HEK293 (cell line): ENCODE data around the gene PANK4.

Experiments used
- ZNF146 ChIP-seq: fragments of 450-650 bp; formaldehyde crosslinking; IDR thresholded peaks from 2 replicates; pipeline ENCODE4 v1.5.1; 2016; ENCODE audit warnings: missing biosample characterization, missing genetic modification characterization
- ZNF2 ChIP-seq: fragments of 450-650 bp; formaldehyde crosslinking; IDR thresholded peaks from 2 replicates; pipeline ENCODE4 v1.5.1; 2016; ENCODE audit warnings: missing biosample characterization, missing genetic modification characterization
- ZNF621 ChIP-seq: fragments of 450-650 bp; formaldehyde crosslinking; IDR thresholded peaks from 2 replicates; pipeline ENCODE4 v1.5.1; 2017; ENCODE audit warnings: missing biosample characterization, missing genetic modification characterization
- ZSCAN23 ChIP-seq: fragments of 450-650 bp; formaldehyde crosslinking; IDR thresholded peaks from 2 replicates; pipeline ENCODE4 v1.5.1; 2016; ENCODE audit warnings: missing biosample characterization, missing genetic modification characterization
- ZSCAN30 ChIP-seq: fragments of 450-650 bp; IDR thresholded peaks from 2 replicates; pipeline ENCODE4 v1.5.1; 2018; ENCODE audit warnings: missing biosample characterization, mild to moderate bottlenecking, missing genetic modification characterization, moderate library complexity
- TF ChIP-seq, protein P1 (sequence below): fragments of 450-650 bp; formaldehyde crosslinking; IDR thresholded peaks from 2 replicates; pipeline ENCODE4 v1.5.1; 2016; ENCODE audit warnings: missing biosample characterization, missing genetic modification characterization

DNA sequence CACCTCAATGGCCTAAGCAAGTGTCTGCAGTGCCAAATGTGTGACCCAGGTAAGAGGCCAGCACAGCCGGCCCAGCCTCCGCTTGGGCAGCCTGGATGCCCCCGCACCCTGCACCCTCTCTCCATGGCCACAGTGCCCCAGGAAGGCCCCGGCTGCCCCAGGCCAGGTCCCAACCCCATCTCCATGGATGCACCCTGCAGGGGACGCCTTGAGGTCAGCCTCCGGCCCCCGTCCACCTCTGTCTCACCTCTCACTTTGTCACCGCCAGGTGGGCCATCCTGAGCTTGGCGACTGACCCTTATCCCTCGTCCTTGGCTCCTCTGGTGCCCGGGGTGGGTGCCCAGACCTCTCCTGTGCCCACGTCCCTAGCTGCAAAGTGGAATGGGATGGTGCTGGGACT is 32.0 kb upstream of the PANK4 start:
- TF ChIP-seq ZNF146 (tag by site-specific recombination), result no peak
- no peak for TF ChIP-seq ZSCAN23 (tag by site-specific recombination)
- TF ChIP-seq ZSCAN30 (tag by site-specific recombination), result no peak
- TF ChIP-seq, protein P1, sequence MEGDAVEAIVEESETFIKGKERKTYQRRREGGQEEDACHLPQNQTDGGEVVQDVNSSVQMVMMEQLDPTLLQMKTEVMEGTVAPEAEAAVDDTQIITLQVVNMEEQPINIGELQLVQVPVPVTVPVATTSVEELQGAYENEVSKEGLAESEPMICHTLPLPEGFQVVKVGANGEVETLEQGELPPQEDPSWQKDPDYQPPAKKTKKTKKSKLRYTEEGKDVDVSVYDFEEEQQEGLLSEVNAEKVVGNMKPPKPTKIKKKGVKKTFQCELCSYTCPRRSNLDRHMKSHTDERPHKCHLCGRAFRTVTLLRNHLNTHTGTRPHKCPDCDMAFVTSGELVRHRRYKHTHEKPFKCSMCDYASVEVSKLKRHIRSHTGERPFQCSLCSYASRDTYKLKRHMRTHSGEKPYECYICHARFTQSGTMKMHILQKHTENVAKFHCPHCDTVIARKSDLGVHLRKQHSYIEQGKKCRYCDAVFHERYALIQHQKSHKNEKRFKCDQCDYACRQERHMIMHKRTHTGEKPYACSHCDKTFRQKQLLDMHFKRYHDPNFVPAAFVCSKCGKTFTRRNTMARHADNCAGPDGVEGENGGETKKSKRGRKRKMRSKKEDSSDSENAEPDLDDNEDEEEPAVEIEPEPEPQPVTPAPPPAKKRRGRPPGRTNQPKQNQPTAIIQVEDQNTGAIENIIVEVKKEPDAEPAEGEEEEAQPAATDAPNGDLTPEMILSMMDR (tag by site-specific recombination), result no peak
- TF ChIP-seq ZNF621 (tag by site-specific recombination), result no peak
- TF ChIP-seq ZNF2 (tag by site-specific recombination), result no peak
